Right atrium auricular region (tissue), 2 donors: ENCODE data around the gene PLP1. TPM values are rescaled to one million over a fixed set of nuclear protein-coding genes. Genes with fewer than 3 reads are reported as not detected.

Source experiments
- DNase-seq: peaks from one replicate; pipeline ENCODE4 v3.0.0-alpha.2; 2019; ENCODE audit warnings: low spot score
- H3K27ac ChIP-seq, 2 donors: fragments of 200-600 bp; sonication (generic); 1 replicate in 1 of 2; 2 replicates in 1 of 2; pipeline ENCODE4 v1.5.1; 2016 to 2019
- H3K27me3 ChIP-seq, 2 donors: fragments of 200-600 bp; sonication (generic); one replicate each; pipeline versions ENCODE4 v1.5.1 to v1.6.0; 2017 to 2019
- H3K36me3 ChIP-seq: fragments of 200-600 bp; sonication (generic); one replicate; pipeline ENCODE4 v1.5.1; 2016
- H3K4me1 ChIP-seq, 2 donors: fragments of 200-600 bp; sonication (generic); one replicate each; pipeline versions ENCODE4 v1.5.1 to v1.6.0; 2017 to 2019
- H3K4me3 ChIP-seq, 2 donors: fragments of 200-600 bp; sonication (generic); 1 replicate in 1 of 2; 2 replicates in 1 of 2; pipeline ENCODE4 v1.5.1; 2017 to 2019; ENCODE audit warnings: mild to moderate bottlenecking in 1 of 2, moderate library complexity in 1 of 2
- H3K9me3 ChIP-seq, 2 donors: fragments of 200-600 bp; sonication (generic); one replicate each; pipeline ENCODE4 v1.5.1; 2019
- total RNA-seq, 2 donors: library from RNA; depleted of rRNA; stranded (reverse); fragments of >200 nt; gene quantifications; one replicate each; pipeline ENCODE4 v1.1.0, GENCODE V29; 2016
- TF ChIP-seq, protein P1 (sequence below), 2 donors: fragments of 200-600 bp; sonication (generic); IDR thresholded peaks; one replicate each; pipeline ENCODE4 v1.5.1; 2019; ENCODE audit warnings: antibody characterized with exemption in 2 of 2

PLP1 gene
- total RNA-seq, 2 donors from 2014 or later, result 10.6 to 11.9 TPM

DNA sequence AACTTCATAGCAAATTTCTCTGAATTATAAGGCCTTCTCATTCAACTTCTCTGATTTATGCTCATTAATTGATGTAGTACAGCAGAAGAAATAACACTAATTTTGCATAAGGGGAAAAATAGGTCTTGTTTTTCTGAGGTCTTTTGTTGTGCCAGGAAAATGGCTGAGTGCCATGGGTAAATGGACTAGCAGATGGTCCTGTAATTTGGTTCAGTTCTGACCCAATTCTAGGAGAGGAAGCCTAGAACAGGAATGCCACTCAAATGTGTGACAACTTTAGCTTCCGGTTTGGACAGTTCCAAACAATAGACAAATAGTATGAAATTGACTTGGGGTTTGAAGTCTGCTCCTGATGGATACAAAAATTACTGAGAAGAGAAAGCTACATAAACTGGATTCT lies 49.2 kb downstream of the PLP1 start:
- no peaks in the 10 kb centered on the region for H3K4me1 ChIP-seq
- H3K4me3 ChIP-seq, result no peak overlapping the region
- no peak for DNase-seq
- H3K9me3 ChIP-seq, result no peaks in the 10 kb centered on the region
- H3K27me3 ChIP-seq, result no peaks in the 10 kb centered on the region
- TF ChIP-seq, protein P1, sequence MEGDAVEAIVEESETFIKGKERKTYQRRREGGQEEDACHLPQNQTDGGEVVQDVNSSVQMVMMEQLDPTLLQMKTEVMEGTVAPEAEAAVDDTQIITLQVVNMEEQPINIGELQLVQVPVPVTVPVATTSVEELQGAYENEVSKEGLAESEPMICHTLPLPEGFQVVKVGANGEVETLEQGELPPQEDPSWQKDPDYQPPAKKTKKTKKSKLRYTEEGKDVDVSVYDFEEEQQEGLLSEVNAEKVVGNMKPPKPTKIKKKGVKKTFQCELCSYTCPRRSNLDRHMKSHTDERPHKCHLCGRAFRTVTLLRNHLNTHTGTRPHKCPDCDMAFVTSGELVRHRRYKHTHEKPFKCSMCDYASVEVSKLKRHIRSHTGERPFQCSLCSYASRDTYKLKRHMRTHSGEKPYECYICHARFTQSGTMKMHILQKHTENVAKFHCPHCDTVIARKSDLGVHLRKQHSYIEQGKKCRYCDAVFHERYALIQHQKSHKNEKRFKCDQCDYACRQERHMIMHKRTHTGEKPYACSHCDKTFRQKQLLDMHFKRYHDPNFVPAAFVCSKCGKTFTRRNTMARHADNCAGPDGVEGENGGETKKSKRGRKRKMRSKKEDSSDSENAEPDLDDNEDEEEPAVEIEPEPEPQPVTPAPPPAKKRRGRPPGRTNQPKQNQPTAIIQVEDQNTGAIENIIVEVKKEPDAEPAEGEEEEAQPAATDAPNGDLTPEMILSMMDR (IDR thresholded peaks at IDR 0.05), result no peak
- no peak overlapping the region for H3K27ac ChIP-seq
- H3K36me3 ChIP-seq, result no peaks in the 10 kb centered on the region

DNA sequence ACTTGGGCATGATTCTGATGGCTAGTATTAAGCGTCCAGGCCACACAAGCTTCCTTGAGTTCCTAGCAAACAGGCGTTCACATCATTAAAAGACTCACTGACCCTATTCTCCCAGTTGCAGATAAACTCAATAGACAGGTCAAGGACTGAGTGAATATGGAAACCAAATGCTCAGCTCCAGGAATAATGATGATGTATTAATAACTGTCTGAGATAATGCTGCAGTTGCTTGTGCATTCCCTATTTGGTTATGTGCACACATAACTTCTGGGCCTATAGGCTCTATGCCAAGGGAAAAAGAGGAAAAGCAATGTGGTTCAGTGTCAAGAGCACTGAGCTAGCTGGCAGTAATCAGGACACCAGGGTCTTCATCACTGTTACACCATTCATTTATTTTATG lies 51.9 kb downstream of the PLP1 start:
- Histone ChIP-seq H3K9me3 (no peaks in the 10 kb centered on the region), H3K36me3 (no peaks in the 10 kb centered on the region), H3K27me3 (no peaks in the 10 kb centered on the region), H3K4me3 (no peak overlapping the region), H3K27ac (peak overlapping the region; percentile 40 to 89), H3K4me1 (no peaks in the 10 kb centered on the region)
- TF ChIP-seq, protein P1 (IDR thresholded peaks at IDR 0.05), result no peak
- no peak for DNase-seq

DNA sequence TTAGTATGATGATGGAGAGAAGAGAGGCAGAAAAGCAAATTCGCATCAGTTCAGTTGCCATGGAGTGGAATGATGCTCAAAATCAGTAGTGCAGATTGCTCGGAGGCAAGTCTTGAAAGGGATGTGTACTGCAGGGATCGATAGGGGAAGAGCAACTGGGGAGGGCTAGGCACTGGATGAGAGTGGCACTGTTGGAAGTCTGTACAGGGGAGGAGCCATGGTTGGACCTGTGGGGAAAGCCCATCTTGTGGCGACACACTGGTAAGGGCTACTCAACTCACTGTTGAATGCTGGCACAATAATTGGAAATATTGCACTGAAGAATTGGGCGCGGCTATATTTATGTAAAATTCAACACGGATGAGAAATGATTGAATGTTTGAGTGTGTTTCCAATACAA lies 54.2 kb downstream of the PLP1 start:
- Histone ChIP-seq H3K27ac (peak overlapping the region; percentile 74 to 89), H3K4me3 (peak overlapping the region in 1 of 2 donors; percentile 54)
- TF ChIP-seq, protein P1 (IDR thresholded peaks at IDR 0.05), result no peak

DNA sequence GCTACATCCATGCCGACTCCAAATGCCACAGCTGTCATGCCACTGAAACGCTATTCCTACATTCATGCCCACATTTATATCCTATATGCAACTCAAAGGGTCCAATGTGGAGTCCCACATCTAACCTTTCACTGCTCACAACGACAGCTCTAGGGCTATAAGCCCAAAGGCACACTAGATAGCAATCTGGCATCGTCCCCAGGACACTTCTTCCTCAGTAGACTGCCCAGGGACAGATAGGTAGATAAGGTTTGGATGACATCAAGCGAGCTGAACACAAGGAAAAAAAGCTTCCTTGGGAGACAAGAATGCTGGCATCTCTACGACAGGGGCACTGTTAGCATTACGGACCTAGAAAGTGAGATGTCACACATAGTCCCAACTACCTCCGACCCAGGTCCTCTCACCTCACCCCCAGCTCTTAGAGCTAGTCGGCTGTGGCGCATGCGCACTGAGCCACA lies 54.7 kb downstream of the PLP1 start:
- DNase-seq, result no peak
- H3K27me3 ChIP-seq, result no peaks in the 10 kb centered on the region
- no peaks in the 10 kb centered on the region for H3K4me1 ChIP-seq
- H3K27ac ChIP-seq, result peak overlapping the region; percentile 74 to 89
- H3K4me3 ChIP-seq, result peak overlapping the region; percentile 52 to 54
- H3K9me3 ChIP-seq, result no peaks in the 10 kb centered on the region
- H3K36me3 ChIP-seq, result no peaks in the 10 kb centered on the region
- TF ChIP-seq, protein P1 (IDR thresholded peaks at IDR 0.05), result no peak

More for the DNA sequence above, 54.2 kb downstream of the PLP1 start:
- H3K36me3 ChIP-seq, result no peaks in the 10 kb centered on the region
- no peaks in the 10 kb centered on the region for H3K9me3 ChIP-seq
- H3K27me3 ChIP-seq, result no peaks in the 10 kb centered on the region
- DNase-seq, result no peak
- no peaks in the 10 kb centered on the region for H3K4me1 ChIP-seq

DNA sequence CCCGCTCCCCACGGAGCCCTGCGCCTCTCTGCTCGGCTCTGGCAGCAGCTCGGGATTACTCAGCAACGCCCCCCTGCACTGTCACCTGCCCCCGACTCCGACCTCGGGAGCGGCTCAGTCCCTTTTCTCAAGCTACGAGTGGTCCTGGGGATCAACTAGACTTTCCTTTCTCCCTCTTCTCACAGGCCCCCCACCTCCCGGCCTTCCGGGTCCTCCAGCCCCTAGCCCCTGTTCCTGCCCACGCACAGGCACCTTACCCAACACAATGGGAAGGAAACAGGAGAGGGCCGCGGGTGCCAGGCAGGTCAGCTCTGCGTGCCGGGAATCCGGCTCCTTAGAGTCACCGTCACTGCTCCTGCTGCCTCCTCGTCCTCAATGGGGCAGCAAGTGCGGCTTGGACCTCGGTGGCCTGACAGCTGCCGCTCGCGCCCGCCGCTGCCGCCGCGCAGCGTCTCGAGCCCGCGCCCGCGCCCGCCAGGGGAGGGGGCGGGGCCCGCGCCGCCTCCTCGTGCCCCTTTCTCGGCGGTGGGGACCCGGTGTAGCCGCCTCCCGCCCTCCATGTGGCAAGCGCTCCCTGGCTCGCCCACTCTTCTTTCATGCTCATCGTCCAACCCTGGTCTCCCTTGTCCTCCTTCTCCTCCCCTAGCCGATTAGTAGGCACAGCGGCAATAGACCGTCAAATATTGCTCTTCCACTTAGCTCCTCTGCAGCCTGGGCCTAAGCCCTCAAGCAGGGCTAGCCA lies 55.3 kb downstream of the PLP1 start, which contains the start of gene RAB9B:
Gene RAB9B (minus strand): TSS at position 455 of the 742 bp plus-strand sequence. CDS start 6,473 bp downstream, outside the sequence.
- TF ChIP-seq, protein P1 (IDR thresholded peaks at IDR 0.05), result peak in 1 of 2 donors; percentile 10
- no peaks in the 10 kb centered on the region for H3K36me3 ChIP-seq
- no peaks in the 10 kb centered on the region for H3K4me1 ChIP-seq
- DNase-seq, result peak; percentile 62
- H3K4me3 ChIP-seq, result peak within 1 kb of the TSS; percentile 52 to 54
- peak within 1 kb of the TSS; percentile 74 to 89 for H3K27ac ChIP-seq
- no peaks in the 10 kb centered on the region for H3K9me3 ChIP-seq
- H3K27me3 ChIP-seq, result no peaks in the 10 kb centered on the region
